PFSK-1 (cell line): ENCODE measurements around the gene ATG16L2.

Experiments
- FOXP2 ChIP-seq: optimal IDR thresholded peaks from 2 replicates; pipeline ENCODE3; 2011; ENCODE audit warnings: borderline replicate concordance, control low read depth, inconsistent platforms; ENCODE audit not compliant: insufficient read depth; ENCODE audit errors: extremely low read length, extremely low read depth
- POLR2AphosphoS5 ChIP-seq: IDR thresholded peaks from 2 replicates; pipeline ENCODE4 v1.6.1; 2012; ENCODE audit warnings: low read depth, mild to moderate bottlenecking, control low read depth, low read length, moderate library complexity
- REST ChIP-seq, 2 experiments: IDR thresholded peaks; 2 replicates each; pipeline versions ENCODE4 v1.6.1 to v1.8.0; 2011 to 2012; ENCODE audit warnings: low read depth in 2 of 2, low read length in 2 of 2, control low read depth in 1 of 2, inconsistent platforms in 1 of 2, mild to moderate bottlenecking in 1 of 2, moderate library complexity in 1 of 2; ENCODE audit not compliant: insufficient read depth in 1 of 2
- SIN3A ChIP-seq: IDR thresholded peaks from 2 replicates; pipeline ENCODE4 v1.6.1; 2012; ENCODE audit warnings: mild to moderate bottlenecking, low read length, moderate library complexity, borderline replicate concordance; ENCODE audit not compliant: insufficient read depth
- TAF1 ChIP-seq: IDR thresholded peaks from 2 replicates; pipeline ENCODE4 v1.6.1; 2012; ENCODE audit warnings: low read length, control low read depth, borderline replicate concordance; ENCODE audit not compliant: insufficient read depth

The ATG16L2 gene

GRCh38 chr11:72828081-72828567 is 13.9 kb downstream of the ATG16L2 start:
- no peak for TF ChIP-seq FOXP2
- TF ChIP-seq REST (IDR thresholded peaks at IDR 0.05; ENCODE audit: insufficient read depth in 1 of 2, low read depth in 2 of 2, low read length in 2 of 2) = no peak
- no peak for TF ChIP-seq SIN3A
- no peak for TF ChIP-seq POLR2AphosphoS5
- no peak for TF ChIP-seq TAF1

- TF ChIP-seq REST (IDR thresholded peaks at IDR 0.05; ENCODE audit: insufficient read depth in 1 of 2, low read depth in 2 of 2, low read length in 2 of 2) (no peak), TAF1 (no peak), POLR2AphosphoS5 (no peak), SIN3A (no peak), FOXP2 (no peak)
Measured at GRCh38 chr11:72828692-72829101, 14.5 kb downstream of the ATG16L2 start.

- no peak for TF ChIP-seq SIN3A
- TF ChIP-seq REST (IDR thresholded peaks at IDR 0.05; ENCODE audit: insufficient read depth in 1 of 2, low read depth in 2 of 2, low read length in 2 of 2) = no peak
- no peak for TF ChIP-seq TAF1
- TF ChIP-seq FOXP2 = no peak
- TF ChIP-seq POLR2AphosphoS5 = no peak
Measured at GRCh38 chr11:72829178-72829577, 15.0 kb downstream of the ATG16L2 start.

- TF ChIP-seq REST (IDR thresholded peaks at IDR 0.05; ENCODE audit: insufficient read depth in 1 of 2, low read depth in 2 of 2, low read length in 2 of 2) (no peak), SIN3A (no peak), TAF1 (no peak), FOXP2 (no peak), POLR2AphosphoS5 (no peak)
Measured at GRCh38 chr11:72829884-72830533, 15.8 kb downstream of the ATG16L2 start.
